ENCODE data around the gene ADGRA1. TPM values are rescaled to one million over a fixed set of nuclear protein-coding genes. Genes with fewer than 3 reads are reported as not detected.

The ADGRA1 gene
- total and polyA plus RNA-seq, 2 donors (not counting 1 experiment from before 2014, with no cell fraction given), result not detected

DNA sequence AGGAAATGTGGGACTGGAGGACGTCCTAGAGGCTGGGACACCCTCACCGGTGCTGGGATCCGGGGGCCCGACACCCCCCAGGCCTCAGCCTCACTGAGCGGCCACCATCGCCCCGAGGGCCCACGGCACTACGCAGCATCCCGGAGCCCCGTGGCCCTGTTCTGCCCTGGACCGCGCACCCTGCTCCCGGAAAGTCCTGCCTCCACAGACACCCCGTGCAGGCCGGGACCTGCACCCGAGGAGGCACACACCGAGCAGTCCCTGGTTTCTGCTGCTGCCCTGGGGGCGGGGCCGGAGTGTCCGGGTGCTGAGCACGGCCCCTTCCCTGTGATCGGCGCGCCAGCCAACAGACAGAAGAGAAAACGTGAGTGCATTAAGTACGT is 54.2 kb downstream of the ADGRA1 start:
- TF ChIP-seq EZH2 (IDR thresholded peaks at IDR 0.05; ENCODE audit: low read length, missing control alignments), result no peak
- TF ChIP-seq, protein P1, sequence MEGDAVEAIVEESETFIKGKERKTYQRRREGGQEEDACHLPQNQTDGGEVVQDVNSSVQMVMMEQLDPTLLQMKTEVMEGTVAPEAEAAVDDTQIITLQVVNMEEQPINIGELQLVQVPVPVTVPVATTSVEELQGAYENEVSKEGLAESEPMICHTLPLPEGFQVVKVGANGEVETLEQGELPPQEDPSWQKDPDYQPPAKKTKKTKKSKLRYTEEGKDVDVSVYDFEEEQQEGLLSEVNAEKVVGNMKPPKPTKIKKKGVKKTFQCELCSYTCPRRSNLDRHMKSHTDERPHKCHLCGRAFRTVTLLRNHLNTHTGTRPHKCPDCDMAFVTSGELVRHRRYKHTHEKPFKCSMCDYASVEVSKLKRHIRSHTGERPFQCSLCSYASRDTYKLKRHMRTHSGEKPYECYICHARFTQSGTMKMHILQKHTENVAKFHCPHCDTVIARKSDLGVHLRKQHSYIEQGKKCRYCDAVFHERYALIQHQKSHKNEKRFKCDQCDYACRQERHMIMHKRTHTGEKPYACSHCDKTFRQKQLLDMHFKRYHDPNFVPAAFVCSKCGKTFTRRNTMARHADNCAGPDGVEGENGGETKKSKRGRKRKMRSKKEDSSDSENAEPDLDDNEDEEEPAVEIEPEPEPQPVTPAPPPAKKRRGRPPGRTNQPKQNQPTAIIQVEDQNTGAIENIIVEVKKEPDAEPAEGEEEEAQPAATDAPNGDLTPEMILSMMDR (conservative IDR thresholded peaks at IDR 0.05 in 1 of 2, IDR thresholded peaks at IDR 0.05 in 1 of 2; ENCODE audit: low read depth in 1 of 2, low read length in 2 of 2), result no peak
- Histone ChIP-seq H3K4me1 (ENCODE audit: control insufficient read depth, extremely low read depth, insufficient read depth, low read length) (no peaks in the 10 kb centered on the region), H3K4me3 (replicated peaks in 1 of 4; ENCODE audit: control extremely low read depth in 1 of 4, insufficient read depth in 1 of 4, low read depth in 3 of 4, low read length in 4 of 4) (no peak overlapping the region), H3K27ac (ENCODE audit: insufficient read depth, low read length) (no peak overlapping the region), H3K9me3 (ENCODE audit: control insufficient read depth, insufficient read depth, low read depth, low read length) (no peaks in the 10 kb centered on the region), H2AFZ (ENCODE audit: low read length) (no peak overlapping the region), H3K79me2 (ENCODE audit: control insufficient read depth, insufficient read depth, low read length) (no peaks in the 10 kb centered on the region), H4K20me1 (ENCODE audit: control insufficient read depth, extremely low read depth, insufficient read depth, low read length) (no peaks in the 10 kb centered on the region), H3K9ac (ENCODE audit: insufficient read depth, low read length) (no peak overlapping the region), H3K36me3 (ENCODE audit: control insufficient read depth, insufficient read depth, low read length) (no peaks in the 10 kb centered on the region), H3K4me2 (ENCODE audit: extremely low read depth, insufficient read depth, low read length) (no peak overlapping the region), H3K27me3 (ENCODE audit: control insufficient read depth, insufficient read depth, low read length) (no peaks in the 10 kb centered on the region)
- DNase-seq (ENCODE audit: low read depth in 2 of 2), result no peak

DNA sequence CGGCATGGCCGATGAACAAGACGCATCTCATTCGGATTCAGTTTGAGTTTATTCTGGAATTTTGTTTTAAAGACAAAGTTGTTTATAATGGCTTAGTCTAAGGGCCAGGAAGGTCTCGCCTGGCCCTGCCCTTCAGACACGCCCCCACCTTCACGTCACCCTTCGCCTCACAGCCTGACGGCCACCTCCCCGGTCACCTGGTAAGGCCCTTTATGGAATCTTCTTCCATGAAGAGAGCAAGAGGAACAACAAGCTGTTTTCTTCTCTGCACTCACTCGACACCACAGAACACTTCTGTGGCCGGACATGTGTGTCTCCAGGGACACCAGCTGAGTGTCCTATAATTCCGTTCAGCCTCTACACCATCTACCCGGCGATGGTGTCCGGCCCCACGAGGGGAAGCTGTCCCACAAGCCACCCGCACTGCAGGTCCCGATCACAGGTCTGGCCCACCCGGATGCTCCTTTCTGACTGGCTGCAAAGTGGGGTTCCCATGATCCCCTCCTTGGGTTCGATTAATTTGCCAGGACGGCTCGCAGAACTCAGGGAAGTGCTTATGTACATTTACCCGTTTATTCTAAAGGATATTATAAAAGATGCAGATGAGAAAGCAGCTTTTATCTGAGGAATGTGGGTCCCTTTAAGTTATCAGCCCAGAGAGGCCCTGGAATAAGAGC is 54.9 kb downstream of the ADGRA1 start:
- no peaks in the 10 kb centered on the region for H3K4me1 ChIP-seq (ENCODE audit: control insufficient read depth, extremely low read depth, insufficient read depth, low read length)
- H2AFZ ChIP-seq (ENCODE audit: low read length), result no peak overlapping the region
- no peak for TF ChIP-seq EZH2 (IDR thresholded peaks at IDR 0.05; ENCODE audit: low read length, missing control alignments)
- TF ChIP-seq, protein P1 (conservative IDR thresholded peaks at IDR 0.05 in 1 of 2, IDR thresholded peaks at IDR 0.05 in 1 of 2; ENCODE audit: low read depth in 1 of 2, low read length in 2 of 2), result no peak
- no peaks in the 10 kb centered on the region for H3K27me3 ChIP-seq (ENCODE audit: control insufficient read depth, insufficient read depth, low read length)
- no peak overlapping the region for H3K4me2 ChIP-seq (ENCODE audit: extremely low read depth, insufficient read depth, low read length)
- H3K27ac ChIP-seq (ENCODE audit: insufficient read depth, low read length), result no peak overlapping the region
- no peaks in the 10 kb centered on the region for H3K79me2 ChIP-seq (ENCODE audit: control insufficient read depth, insufficient read depth, low read length)
- H4K20me1 ChIP-seq (ENCODE audit: control insufficient read depth, extremely low read depth, insufficient read depth, low read length), result no peaks in the 10 kb centered on the region
- H3K9me3 ChIP-seq (ENCODE audit: control insufficient read depth, insufficient read depth, low read depth, low read length), result no peaks in the 10 kb centered on the region
- H3K9ac ChIP-seq (ENCODE audit: insufficient read depth, low read length), result no peak overlapping the region
- DNase-seq (ENCODE audit: low read depth in 2 of 2), result no peak
- no peak overlapping the region for H3K4me3 ChIP-seq (replicated peaks in 1 of 4; ENCODE audit: control extremely low read depth in 1 of 4, insufficient read depth in 1 of 4, low read depth in 3 of 4, low read length in 4 of 4)
- no peaks in the 10 kb centered on the region for H3K36me3 ChIP-seq (ENCODE audit: control insufficient read depth, insufficient read depth, low read length)

DNA sequence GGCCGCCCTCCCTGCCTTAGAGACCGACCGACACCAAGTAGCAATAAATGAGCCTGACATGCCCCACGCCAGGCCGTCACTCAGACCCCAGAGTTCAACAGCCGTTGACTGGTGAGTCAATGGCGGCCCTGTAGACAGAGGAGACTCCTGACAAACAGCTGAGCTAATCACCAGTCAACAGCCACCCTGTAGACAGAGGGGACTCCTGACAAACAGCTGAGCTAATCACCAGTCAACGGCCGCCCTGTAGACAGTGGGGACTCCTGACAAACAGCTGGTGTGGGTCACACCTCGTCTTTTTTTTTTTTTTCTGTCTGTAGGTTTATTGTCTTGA is 55.4 kb downstream of the ADGRA1 start:
- H2AFZ ChIP-seq (ENCODE audit: low read length), result no peak overlapping the region
- H3K4me3 ChIP-seq (replicated peaks in 1 of 4; ENCODE audit: control extremely low read depth in 1 of 4, insufficient read depth in 1 of 4, low read depth in 3 of 4, low read length in 4 of 4), result no peak overlapping the region
- no peaks in the 10 kb centered on the region for H3K79me2 ChIP-seq (ENCODE audit: control insufficient read depth, insufficient read depth, low read length)
- DNase-seq (ENCODE audit: low read depth in 2 of 2), result no peak
- H3K36me3 ChIP-seq (ENCODE audit: control insufficient read depth, insufficient read depth, low read length), result no peaks in the 10 kb centered on the region
- H3K4me2 ChIP-seq (ENCODE audit: extremely low read depth, insufficient read depth, low read length), result no peak overlapping the region
- no peaks in the 10 kb centered on the region for H3K4me1 ChIP-seq (ENCODE audit: control insufficient read depth, extremely low read depth, insufficient read depth, low read length)
- no peak for TF ChIP-seq EZH2 (IDR thresholded peaks at IDR 0.05; ENCODE audit: low read length, missing control alignments)
- TF ChIP-seq, protein P1 (conservative IDR thresholded peaks at IDR 0.05 in 1 of 2, IDR thresholded peaks at IDR 0.05 in 1 of 2; ENCODE audit: low read depth in 1 of 2, low read length in 2 of 2), result no peak
- no peak overlapping the region for H3K9ac ChIP-seq (ENCODE audit: insufficient read depth, low read length)
- H3K9me3 ChIP-seq (ENCODE audit: control insufficient read depth, insufficient read depth, low read depth, low read length), result no peaks in the 10 kb centered on the region
- no peak overlapping the region for H3K27ac ChIP-seq (ENCODE audit: insufficient read depth, low read length)
- H4K20me1 ChIP-seq (ENCODE audit: control insufficient read depth, extremely low read depth, insufficient read depth, low read length), result no peaks in the 10 kb centered on the region
- no peaks in the 10 kb centered on the region for H3K27me3 ChIP-seq (ENCODE audit: control insufficient read depth, insufficient read depth, low read length)
